ENCODE measurements around the gene ZNF469.

DNA sequence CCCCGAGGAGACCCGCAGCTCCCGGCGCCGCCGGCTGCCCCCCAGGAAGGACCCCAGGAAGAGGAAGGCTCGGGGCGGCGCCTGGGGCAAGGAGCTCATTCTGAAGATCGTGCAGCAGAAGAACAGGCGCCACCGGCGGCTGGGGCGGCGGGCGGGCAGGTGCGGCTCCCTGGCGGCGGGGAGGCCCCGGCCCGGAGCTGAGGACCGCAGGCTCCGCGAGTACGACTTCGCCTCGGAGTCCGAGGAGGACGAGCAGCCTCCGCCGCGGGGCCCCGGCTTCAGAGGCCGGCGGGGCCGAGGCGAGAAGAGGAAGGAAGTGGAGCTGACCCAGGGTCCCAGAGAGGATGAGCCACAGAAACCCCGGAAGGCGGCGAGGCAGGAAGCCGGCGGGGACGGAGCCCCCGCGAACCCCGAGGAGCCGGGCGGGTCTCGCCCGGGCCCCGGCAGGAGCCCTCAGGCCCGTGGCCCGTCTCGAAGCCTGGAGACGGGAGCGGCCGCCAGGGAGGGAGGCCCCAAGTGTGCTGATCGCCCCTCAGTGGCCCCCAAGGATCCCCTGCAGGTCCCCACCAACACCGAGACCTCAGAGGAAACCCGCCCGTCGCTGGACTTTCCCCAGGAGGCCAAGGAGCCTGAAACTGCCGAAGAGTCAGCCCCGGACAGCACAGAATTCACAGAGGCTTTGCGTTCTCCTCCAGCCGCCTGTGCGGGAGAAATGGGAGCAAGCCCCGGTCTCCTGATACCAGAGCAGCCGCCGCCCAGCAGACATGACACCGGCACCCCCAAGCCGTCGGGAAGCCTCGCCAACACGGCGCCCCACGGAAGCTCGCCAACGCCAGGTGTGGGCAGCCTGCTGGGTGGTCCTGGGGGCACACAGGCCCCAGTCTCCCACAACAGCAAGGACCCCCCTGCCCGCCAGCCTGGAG lies 48.0 kb downstream of the ZNF469 start:
- no peak for TF ChIP-seq EP300 (IDR thresholded peaks at IDR 0.05)
- TF ChIP-seq POLR2A (IDR thresholded peaks at IDR 0.05): no peak
- TF ChIP-seq CTCF (IDR thresholded peaks at IDR 0.05): no peak
